SU-DHL-6 (cell line): ENCODE measurements around the gene CBFA2T3.

Experiments
- EZH2phosphoT487 ChIP-seq: fragments of 200-600 bp; sonication (generic), shearing (Covaris generic); conservative IDR thresholded peaks from 2 replicates; pipeline ENCODE4 v1.6.1; 2018; ENCODE audit warnings: mild to moderate bottlenecking, antibody characterized with exemption, low read length, moderate library complexity, mixed read lengths
- TF ChIP-seq, protein P1 (sequence below): fragments of 200-600 bp; sonication (generic); IDR thresholded peaks from one replicate; pipeline ENCODE4 v1.5.1; 2017; ENCODE audit warnings: antibody characterized with exemption, mild to moderate bottlenecking, low read length, moderate library complexity; ENCODE audit not compliant: insufficient read depth, poor library complexity, severe bottlenecking

DNA sequence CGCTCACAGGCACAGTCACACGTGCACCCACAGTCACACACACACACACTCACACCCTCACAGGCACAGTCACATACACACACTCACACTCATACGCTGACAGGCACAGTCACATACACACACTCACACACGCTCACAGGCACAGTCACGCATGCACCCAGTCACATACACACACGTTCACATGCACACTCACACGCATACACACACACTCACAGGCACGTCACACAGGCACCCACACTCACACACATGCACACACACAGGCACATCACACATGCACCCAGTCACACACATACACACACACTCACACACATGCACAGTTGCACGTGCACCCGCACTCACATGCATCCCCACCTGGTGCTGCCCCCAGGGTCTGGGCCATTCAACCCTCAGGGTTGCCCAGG, 46.1 kb upstream of the CBFA2T3 start:
- TF ChIP-seq, protein P1, sequence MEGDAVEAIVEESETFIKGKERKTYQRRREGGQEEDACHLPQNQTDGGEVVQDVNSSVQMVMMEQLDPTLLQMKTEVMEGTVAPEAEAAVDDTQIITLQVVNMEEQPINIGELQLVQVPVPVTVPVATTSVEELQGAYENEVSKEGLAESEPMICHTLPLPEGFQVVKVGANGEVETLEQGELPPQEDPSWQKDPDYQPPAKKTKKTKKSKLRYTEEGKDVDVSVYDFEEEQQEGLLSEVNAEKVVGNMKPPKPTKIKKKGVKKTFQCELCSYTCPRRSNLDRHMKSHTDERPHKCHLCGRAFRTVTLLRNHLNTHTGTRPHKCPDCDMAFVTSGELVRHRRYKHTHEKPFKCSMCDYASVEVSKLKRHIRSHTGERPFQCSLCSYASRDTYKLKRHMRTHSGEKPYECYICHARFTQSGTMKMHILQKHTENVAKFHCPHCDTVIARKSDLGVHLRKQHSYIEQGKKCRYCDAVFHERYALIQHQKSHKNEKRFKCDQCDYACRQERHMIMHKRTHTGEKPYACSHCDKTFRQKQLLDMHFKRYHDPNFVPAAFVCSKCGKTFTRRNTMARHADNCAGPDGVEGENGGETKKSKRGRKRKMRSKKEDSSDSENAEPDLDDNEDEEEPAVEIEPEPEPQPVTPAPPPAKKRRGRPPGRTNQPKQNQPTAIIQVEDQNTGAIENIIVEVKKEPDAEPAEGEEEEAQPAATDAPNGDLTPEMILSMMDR, result no peak
- TF ChIP-seq EZH2phosphoT487, result no peak
